Suppressor macrophage (primary cell): ENCODE results near the gene CMKLR1.

ENCODE experiments used
- DNase-seq, 4 experiments: peaks; one replicate each; pipeline ENCODE4 v3.0.0-alpha.2; 2020 to 2022

Gene CMKLR1

GRCh38 chr12:108298761-108299275, 40.3 kb downstream of the CMKLR1 start:
- no peak for DNase-seq

GRCh38 chr12:108297895-108298760, 41.0 kb downstream of the CMKLR1 start:
- DNase-seq: peak in 3 of 4 experiments; percentile 44 to 70 (median 69)

GRCh38 chr12:108297424-108297823, 41.7 kb downstream of the CMKLR1 start:
- no peak for DNase-seq

- DNase-seq: peak in 3 of 4 experiments; percentile 38 to 62 (median 52)
Observed at GRCh38 chr12:108296945-108297344, 42.2 kb downstream of the CMKLR1 start.

- DNase-seq: no peak
Observed at GRCh38 chr12:108295641-108296040, 43.5 kb downstream of the CMKLR1 start.

- DNase-seq: no peak
Observed at GRCh38 chr12:108289350-108290161, 49.6 kb downstream of the CMKLR1 start.

GRCh38 chr12:108287227-108287626, 51.9 kb downstream of the CMKLR1 start:
- DNase-seq: no peak

- peak in 1 of 4 experiments; percentile 18 for DNase-seq
Observed at GRCh38 chr12:108285016-108285415, 54.1 kb downstream of the CMKLR1 start.

GRCh38 chr12:108284163-108284562, 54.9 kb downstream of the CMKLR1 start:
- DNase-seq: no peak

GRCh38 chr12:108282676-108283075, 56.4 kb downstream of the CMKLR1 start:
- peak in 2 of 4 experiments; percentile 27 to 45 for DNase-seq

GRCh38 chr12:108282160-108282559, 57.0 kb downstream of the CMKLR1 start:
- DNase-seq: no peak

- DNase-seq: no peak
Observed at GRCh38 chr12:108277613-108278012, 61.5 kb downstream of the CMKLR1 start.

- DNase-seq: no peak
Observed at GRCh38 chr12:108273217-108273616, 65.9 kb downstream of the CMKLR1 start.

GRCh38 chr12:108271951-108272872, 66.9 kb downstream of the CMKLR1 start:
- DNase-seq: no peak

GRCh38 chr12:108270849-108271143, 68.3 kb downstream of the CMKLR1 start:
- DNase-seq: no peak

- DNase-seq: peak in 3 of 4 experiments; percentile 18 to 47 (median 40)
Observed at GRCh38 chr12:108270035-108270848, 68.9 kb downstream of the CMKLR1 start.

- DNase-seq: no peak
Observed at GRCh38 chr12:108269224-108269623, 69.9 kb downstream of the CMKLR1 start.

GRCh38 chr12:108268397-108268796, 70.7 kb downstream of the CMKLR1 start:
- DNase-seq: peak; percentile 68 to 89 (median 84)

GRCh38 chr12:108267450-108267849, 71.7 kb downstream of the CMKLR1 start:
- DNase-seq: no peak

- DNase-seq: no peak
Observed at GRCh38 chr12:108266131-108266530, 73.0 kb downstream of the CMKLR1 start.

GRCh38 chr12:108265505-108265904, 73.6 kb downstream of the CMKLR1 start:
- no peak for DNase-seq
